ENCODE results near the gene NHLH1. TPM values are rescaled to one million over a fixed set of nuclear protein-coding genes. Genes with fewer than 3 reads are reported as not detected.

NHLH1 gene
- total and polyA plus RNA-seq, 2 donors (not counting 1 experiment from before 2014, with no cell fraction given): 0.27 to 0.39 TPM

GRCh38 chr1:160404094-160404493, 37.2 kb downstream of the NHLH1 start:
- TF ChIP-seq CTCF (IDR thresholded peaks at IDR 0.05) (no peak), EZH2 (IDR thresholded peaks at IDR 0.05; ENCODE audit: borderline replicate concordance, insufficient read depth, low read depth, low read length, poor library complexity, severe bottlenecking) (no peak)
- peaks cover 12 to 14% of the 10 kb centered on the region in 2 donors for H3K4me1 ChIP-seq (ENCODE audit: control insufficient read depth in 2 of 2, insufficient read depth in 2 of 2, low read length in 2 of 2)
- H3K9ac ChIP-seq (ENCODE audit: low read length): no peak overlapping the region
- peaks cover 0 to 13% (median 3%) of the 10 kb centered on the region in 4 experiments for H3K27me3 ChIP-seq (replicated peaks in 1 of 4; ENCODE audit: control extremely low read depth in 1 of 4, control insufficient read depth in 3 of 4, insufficient read depth in 4 of 4, low read length in 3 of 4)
- ChIA-PET CTCF (no interaction called here), POLR2A (no interaction called here)
- no peaks in the 10 kb centered on the region for H3K79me2 ChIP-seq (ENCODE audit: control insufficient read depth, insufficient read depth, low read length)
- Mint-ChIP-seq H3K27ac (peak overlapping the region; percentile 56), H3K9me3 (ENCODE audit: insufficient read depth) (no peaks in the 10 kb centered on the region), H3K4me3 (no peak overlapping the region), H3K4me1 (peaks cover 39% of the 10 kb centered on the region), H3K27me3 (no peaks in the 10 kb centered on the region)
- ATAC-seq (ENCODE audit: low read depth) (peak; percentile 64), DNase-seq (no peak)
- no peaks in the 10 kb centered on the region for H3K9me3 ChIP-seq (ENCODE audit: control extremely low read depth in 1 of 3, control insufficient read depth in 2 of 3, insufficient read depth in 1 of 3, low read length in 2 of 3)
- H3K36me3 ChIP-seq (replicated peaks in 1 of 2; ENCODE audit: control extremely low read depth in 1 of 2, control insufficient read depth in 1 of 2, extremely low read depth in 1 of 2, insufficient read depth in 2 of 2, low read length in 1 of 2): no peaks in the 10 kb centered on the region
- H3K4me2 ChIP-seq (replicated peaks; ENCODE audit: low read depth, low read length, poor library complexity, severe bottlenecking): no peak overlapping the region
- H3K4me3 ChIP-seq (ENCODE audit: control extremely low read depth in 1 of 5, extremely low read depth in 1 of 5, insufficient read depth in 1 of 5, low read depth in 2 of 5, low read length in 4 of 5): no peak overlapping the region
- intact Hi-C loops (cut with micrococcal nuclease): no loop called here
- H2AFZ ChIP-seq (ENCODE audit: insufficient read depth, low read depth, low read length, poor library complexity, severe bottlenecking): no peak overlapping the region
- H3K27ac ChIP-seq (ENCODE audit: low read length in 2 of 2): no peak overlapping the region
- no peaks in the 10 kb centered on the region for H4K20me1 ChIP-seq (ENCODE audit: control insufficient read depth, insufficient read depth, low read length, poor library complexity, severe bottlenecking)
- 100% methylated on average over 2 of the region's 3 CpGs for WGBS (ENCODE audit: insufficient coverage)

GRCh38 chr1:160405331-160405877, 38.5 kb downstream of the NHLH1 start:
- H4K20me1 ChIP-seq (ENCODE audit: control insufficient read depth, insufficient read depth, low read length, poor library complexity, severe bottlenecking): no peaks in the 10 kb centered on the region
- ChIA-PET CTCF (interaction anchor here (1.7 kb wide), 1 partner anchor 202 kb away, joined by 4 read pairs; no protein-coding TSS in a partner anchor), POLR2A (no interaction called here)
- ATAC-seq (ENCODE audit: low read depth) (no peak), DNase-seq (no peak)
- Mint-ChIP-seq H3K4me3 (no peak overlapping the region), H3K27me3 (no peaks in the 10 kb centered on the region), H3K27ac (no peak overlapping the region), H3K9me3 (ENCODE audit: insufficient read depth) (no peaks in the 10 kb centered on the region), H3K4me1 (peaks cover 38% of the 10 kb centered on the region)
- H3K27me3 ChIP-seq (replicated peaks in 1 of 4; ENCODE audit: control extremely low read depth in 1 of 4, control insufficient read depth in 3 of 4, insufficient read depth in 4 of 4, low read length in 3 of 4): peaks cover 0 to 8% (median 3%) of the 10 kb centered on the region in 4 experiments
- no peaks in the 10 kb centered on the region for H3K79me2 ChIP-seq (ENCODE audit: control insufficient read depth, insufficient read depth, low read length)
- intact Hi-C loops (cut with micrococcal nuclease): no loop called here
- WGBS (ENCODE audit: insufficient coverage): 100% methylated on average over 2 of the region's 2 CpGs
- H3K4me2 ChIP-seq (replicated peaks; ENCODE audit: low read depth, low read length, poor library complexity, severe bottlenecking): no peak overlapping the region
- no peak overlapping the region for H2AFZ ChIP-seq (ENCODE audit: insufficient read depth, low read depth, low read length, poor library complexity, severe bottlenecking)
- peaks cover 8 to 9% of the 10 kb centered on the region in 2 donors for H3K4me1 ChIP-seq (ENCODE audit: control insufficient read depth in 2 of 2, insufficient read depth in 2 of 2, low read length in 2 of 2)
- no peak overlapping the region for H3K4me3 ChIP-seq (ENCODE audit: control extremely low read depth in 1 of 5, extremely low read depth in 1 of 5, insufficient read depth in 1 of 5, low read depth in 2 of 5, low read length in 4 of 5)
- H3K9ac ChIP-seq (ENCODE audit: low read length): no peak overlapping the region
- H3K9me3 ChIP-seq (ENCODE audit: control extremely low read depth in 1 of 3, control insufficient read depth in 2 of 3, insufficient read depth in 1 of 3, low read length in 2 of 3): no peaks in the 10 kb centered on the region
- H3K27ac ChIP-seq (ENCODE audit: low read length in 2 of 2): no peak overlapping the region
- no peaks in the 10 kb centered on the region for H3K36me3 ChIP-seq (replicated peaks in 1 of 2; ENCODE audit: control extremely low read depth in 1 of 2, control insufficient read depth in 1 of 2, extremely low read depth in 1 of 2, insufficient read depth in 2 of 2, low read length in 1 of 2)
- TF ChIP-seq EZH2 (IDR thresholded peaks at IDR 0.05; ENCODE audit: borderline replicate concordance, insufficient read depth, low read depth, low read length, poor library complexity, severe bottlenecking) (no peak), CTCF (IDR thresholded peaks at IDR 0.05) (no peak)

All from B cell (primary cell).